Hepatocyte (in vitro differentiated cells): Measurements from ENCODE around the gene TUBGCP2. TPM values are rescaled to one million over a fixed set of nuclear protein-coding genes. Genes with fewer than 3 reads are reported as not detected.

Experiments used
- DNase-seq: peaks from one replicate; pipeline ENCODE4 v3.0.0-alpha.2; 2016; ENCODE audit warnings: low spot score
- H2AFZ ChIP-seq: fragments of 200-600 bp; sonication (generic); 2 replicates; pipeline ENCODE4 v1.6.0; 2016; ENCODE audit warnings: antibody characterized with exemption, mild to moderate bottlenecking
- H3K27ac ChIP-seq: fragments of 200-600 bp; sonication (generic); 2 replicates; pipeline ENCODE4 v1.5.1; 2016; ENCODE audit warnings: mild to moderate bottlenecking
- H3K27me3 ChIP-seq: fragments of 200-600 bp; sonication (generic); 2 replicates; pipeline ENCODE4 v1.6.1; 2016
- H3K36me3 ChIP-seq: fragments of 200-600 bp; sonication (generic); replicated peaks from 2 replicates; pipeline ENCODE4 v1.5.1; 2016; ENCODE audit warnings: low read depth; ENCODE audit not compliant: insufficient read depth
- H3K4me1 ChIP-seq: fragments of 200-600 bp; sonication (generic); 2 replicates; pipeline ENCODE4 v1.5.1; 2016; ENCODE audit warnings: mild to moderate bottlenecking, moderate library complexity; ENCODE audit not compliant: insufficient read depth
- H3K4me2 ChIP-seq: fragments of 200-600 bp; sonication (generic); 2 replicates; pipeline ENCODE4 v1.6.0; 2016
- H3K4me3 ChIP-seq: fragments of 200-600 bp; sonication (generic); 2 replicates; pipeline ENCODE4 v1.5.1; 2016; ENCODE audit warnings: mild to moderate bottlenecking
- H3K79me2 ChIP-seq: fragments of 200-600 bp; sonication (generic); 2 replicates; pipeline ENCODE4 v1.6.0; 2017; ENCODE audit warnings: mild to moderate bottlenecking
- H3K9me2 ChIP-seq: fragments of 200-600 bp; sonication (generic); replicated peaks from 2 replicates; pipeline ENCODE4 v1.6.0; 2017; ENCODE audit warnings: mild to moderate bottlenecking; ENCODE audit not compliant: insufficient read depth
- H3K9me3 ChIP-seq: fragments of 200-600 bp; sonication (generic); 2 replicates; pipeline ENCODE4 v1.5.1; 2016; ENCODE audit warnings: low read depth, mild to moderate bottlenecking
- H4K20me1 ChIP-seq: fragments of 200-600 bp; sonication (generic); 2 replicates; pipeline ENCODE4 v1.6.0; 2016; ENCODE audit warnings: mild to moderate bottlenecking; ENCODE audit not compliant: insufficient read depth, poor library complexity, severe bottlenecking
- EZH2 ChIP-seq: fragments of 200-600 bp; sonication (generic); IDR thresholded peaks from 2 replicates; pipeline ENCODE4 v1.6.1; 2016; ENCODE audit warnings: antibody characterized with exemption, mild to moderate bottlenecking, borderline replicate concordance
- EZH2phosphoT487 ChIP-seq: fragments of 200-600 bp; sonication (generic); IDR thresholded peaks from one replicate; pipeline ENCODE4 v1.6.1; 2018; ENCODE audit warnings: antibody characterized with exemption, mild to moderate bottlenecking, low read depth, moderate library complexity; ENCODE audit not compliant: unreplicated experiment, severe bottlenecking
- WGBS: methylation state at CpG from one replicate; pipeline ENCODE4 v1.1.6; 2016; ENCODE audit warnings: low lambda C conversion rate; ENCODE audit errors: missing lambda C conversion rate; 5-methylcytosine and 5-hydroxymethylcytosine counted together
- polyA plus RNA-seq: library from polyadenylated mRNA; unstranded; fragments of >200 nt; fragmentation: Nextera tagmentation; extraction: Ambion mirVana; gene quantifications from 2 replicates; pipeline ENCODE4 v1.2.1, GENCODE V29; 2016
- total RNA-seq: library from RNA; depleted of rRNA; stranded (reverse); fragments of >200 nt; gene quantifications from 2 replicates; pipeline ENCODE4 v1.2.3, GENCODE V29; 2014
- TF ChIP-seq, protein P1 (sequence below): fragments of 200-600 bp; sonication (generic); IDR thresholded peaks from 2 replicates; pipeline ENCODE4 v1.5.1; 2016; ENCODE audit warnings: antibody characterized with exemption, mild to moderate bottlenecking; ENCODE audit not compliant: poor library complexity

TUBGCP2 gene
- total and polyA plus RNA-seq, 2 experiments from 2014 or later, result 44.8 to 51.5 TPM

GRCh38 chr10:133298466-133298865 lies 10.2 kb downstream of the TUBGCP2 start:
- WGBS, result 93% methylated on average over 14 of the region's 14 CpGs
- Histone ChIP-seq H3K9me2 (no peaks in the 10 kb centered on the region), H3K27ac (no peak overlapping the region), H3K79me2 (peaks cover 15% of the 10 kb centered on the region), H3K4me1 (no peaks in the 10 kb centered on the region), H3K9me3 (no peaks in the 10 kb centered on the region), H3K4me2 (no peak overlapping the region), H3K36me3 (no peaks in the 10 kb centered on the region), H3K27me3 (no peaks in the 10 kb centered on the region), H3K4me3 (no peak overlapping the region), H4K20me1 (peaks cover 10% of the 10 kb centered on the region), H2AFZ (no peak overlapping the region)
- TF ChIP-seq, protein P1, sequence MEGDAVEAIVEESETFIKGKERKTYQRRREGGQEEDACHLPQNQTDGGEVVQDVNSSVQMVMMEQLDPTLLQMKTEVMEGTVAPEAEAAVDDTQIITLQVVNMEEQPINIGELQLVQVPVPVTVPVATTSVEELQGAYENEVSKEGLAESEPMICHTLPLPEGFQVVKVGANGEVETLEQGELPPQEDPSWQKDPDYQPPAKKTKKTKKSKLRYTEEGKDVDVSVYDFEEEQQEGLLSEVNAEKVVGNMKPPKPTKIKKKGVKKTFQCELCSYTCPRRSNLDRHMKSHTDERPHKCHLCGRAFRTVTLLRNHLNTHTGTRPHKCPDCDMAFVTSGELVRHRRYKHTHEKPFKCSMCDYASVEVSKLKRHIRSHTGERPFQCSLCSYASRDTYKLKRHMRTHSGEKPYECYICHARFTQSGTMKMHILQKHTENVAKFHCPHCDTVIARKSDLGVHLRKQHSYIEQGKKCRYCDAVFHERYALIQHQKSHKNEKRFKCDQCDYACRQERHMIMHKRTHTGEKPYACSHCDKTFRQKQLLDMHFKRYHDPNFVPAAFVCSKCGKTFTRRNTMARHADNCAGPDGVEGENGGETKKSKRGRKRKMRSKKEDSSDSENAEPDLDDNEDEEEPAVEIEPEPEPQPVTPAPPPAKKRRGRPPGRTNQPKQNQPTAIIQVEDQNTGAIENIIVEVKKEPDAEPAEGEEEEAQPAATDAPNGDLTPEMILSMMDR, result no peak
- TF ChIP-seq EZH2 (no peak), EZH2phosphoT487 (no peak)
- no peak for DNase-seq

- Histone ChIP-seq H4K20me1 (peaks cover 2% of the 10 kb centered on the region), H3K9me3 (no peaks in the 10 kb centered on the region), H3K4me2 (no peak overlapping the region), H2AFZ (no peak overlapping the region), H3K79me2 (peaks cover 5% of the 10 kb centered on the region), H3K27ac (no peak overlapping the region), H3K27me3 (no peaks in the 10 kb centered on the region), H3K4me1 (no peaks in the 10 kb centered on the region), H3K36me3 (no peaks in the 10 kb centered on the region), H3K4me3 (no peak overlapping the region), H3K9me2 (no peaks in the 10 kb centered on the region)
- TF ChIP-seq, protein P1, result no peak
- no peak for TF ChIP-seq EZH2phosphoT487
- no peak for DNase-seq
- WGBS, result 97% methylated on average over 10 of the region's 10 CpGs
These were observed 11.2 kb downstream of the TUBGCP2 start for GRCh38 chr10:133297504-133297903.

DNA sequence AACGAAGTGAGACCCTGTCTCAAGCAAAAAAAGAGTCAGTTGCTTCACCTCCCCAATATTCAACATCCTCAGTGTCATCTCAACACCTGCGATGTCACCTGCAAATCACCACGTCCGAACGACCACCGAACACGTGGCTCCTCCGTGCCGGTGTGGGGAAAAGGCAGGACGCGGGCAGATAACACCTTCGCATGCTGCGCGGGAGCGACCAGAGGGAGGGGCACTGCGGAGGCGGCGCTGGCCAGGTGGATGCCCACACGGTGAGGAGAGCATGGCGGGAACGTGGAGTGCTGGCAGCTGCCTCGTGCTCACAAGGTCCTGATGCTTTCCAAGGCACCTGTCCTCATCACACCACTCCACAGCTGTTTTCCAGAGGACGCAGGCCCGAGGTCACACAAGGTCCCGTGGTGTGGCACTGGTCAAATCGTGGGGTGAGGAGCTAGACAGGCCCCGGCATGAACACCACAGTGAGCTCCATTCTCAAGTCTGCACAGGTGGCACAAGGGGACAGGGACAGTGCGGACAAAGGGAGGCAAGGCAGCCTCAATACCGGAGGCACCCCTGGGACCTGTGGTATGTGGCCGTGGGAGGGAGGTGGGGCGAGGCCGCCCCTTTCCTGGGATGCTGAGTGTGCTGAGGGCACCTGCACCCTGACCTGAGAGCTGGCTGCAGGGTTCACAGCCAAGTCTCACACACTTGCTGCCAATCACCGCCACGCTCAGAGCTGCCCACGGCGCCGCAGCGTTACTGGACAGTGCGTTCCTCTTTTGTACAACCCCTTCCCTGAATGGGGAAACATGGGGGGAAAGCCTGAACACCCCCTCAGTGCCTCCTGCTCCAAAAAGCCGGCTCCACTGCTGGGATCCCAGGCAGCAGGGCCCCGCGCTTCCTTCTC lies 13.0 kb downstream of the TUBGCP2 start:
- H3K4me3 ChIP-seq, result no peak overlapping the region
- H2AFZ ChIP-seq, result no peak overlapping the region
- H3K9me2 ChIP-seq, result no peaks in the 10 kb centered on the region
- no peaks in the 10 kb centered on the region for H3K79me2 ChIP-seq
- H3K27ac ChIP-seq, result no peak overlapping the region
- no peak overlapping the region for H3K4me2 ChIP-seq
- no peak for TF ChIP-seq EZH2phosphoT487
- TF ChIP-seq, protein P1, result no peak
- TF ChIP-seq EZH2, result no peak
- no peaks in the 10 kb centered on the region for H3K4me1 ChIP-seq
- DNase-seq, result no peak
- 96% methylated on average over 42 of the region's 42 CpGs for WGBS
- H4K20me1 ChIP-seq, result no peaks in the 10 kb centered on the region
- no peaks in the 10 kb centered on the region for H3K9me3 ChIP-seq
- H3K27me3 ChIP-seq, result no peaks in the 10 kb centered on the region
- peaks cover 2% of the 10 kb centered on the region for H3K36me3 ChIP-seq
